Measurements from ENCODE around the gene CCR4.
"Not testable (repeated sequence)": the region's sequence is repeated elsewhere in the genome, so short reads cannot be mapped to it uniquely, and the experiment has no call there.

- not testable (repeated sequence) for TF ChIP-seq HNRNPL (IDR thresholded peaks at IDR 0.05; ENCODE audit: low read depth, low read length); ELF4 (CRISPR knock-in tag; IDR thresholded peaks at IDR 0.05); TFAP4 (CRISPR knock-in tag; IDR thresholded peaks at IDR 0.05; ENCODE audit: borderline replicate concordance); MAX (CRISPR knock-in tag; IDR thresholded peaks at IDR 0.05); HMG20B (CRISPR knock-in tag; IDR thresholded peaks at IDR 0.05); KLF10 (CRISPR knock-in tag; IDR thresholded peaks at IDR 0.05); ZBTB40 (IDR thresholded peaks at IDR 0.05); ZBTB40 (CRISPR knock-in tag; IDR thresholded peaks at IDR 0.05); RAD51 (IDR thresholded peaks at IDR 0.05; ENCODE audit: borderline replicate concordance, low read depth); ETS1 (conservative IDR thresholded peaks at IDR 0.05; ENCODE audit: control insufficient read depth, low read depth, low read length)
Observed at GRCh38 chr3:32971291-32971690, 19.8 kb downstream of the CCR4 start.

Measured in K562 (cell line).